Kidney epithelial cell (primary cell): ENCODE results near the gene MRPL43. TPM values are rescaled to one million over a fixed set of nuclear protein-coding genes. Genes with fewer than 3 reads are reported as not detected.

Source experiments
- DNase-seq: peaks from one replicate; pipeline ENCODE4 v3.0.0-alpha.2; 2010; ENCODE audit warnings: low read depth
- H3K27me3 ChIP-seq: 2 replicates; pipeline ENCODE4 v1.6.0; 2011; ENCODE audit warnings: low read length; ENCODE audit not compliant: control insufficient read depth, insufficient read depth
- H3K36me3 ChIP-seq: 2 replicates; pipeline ENCODE4 v1.5.1; 2011; ENCODE audit warnings: low read length; ENCODE audit not compliant: control insufficient read depth, insufficient read depth
- H3K4me3 ChIP-seq: 2 replicates; pipeline ENCODE4 v1.5.1; 2011; ENCODE audit warnings: low read depth, mild to moderate bottlenecking, control low read depth, low read length
- total RNA-seq: library from RNA; depleted of rRNA; stranded (reverse); fragments of >200 nt; gene quantifications from 2 replicates; pipeline ENCODE4 v1.2.3, GENCODE V29; 2015
- TF ChIP-seq, protein P1 (sequence below): IDR thresholded peaks from 2 replicates; pipeline ENCODE4 v1.5.1; 2011; ENCODE audit warnings: mild to moderate bottlenecking, moderate library complexity, low read length, control low read depth, inconsistent platforms; ENCODE audit not compliant: insufficient read depth, poor library complexity, severe bottlenecking

MRPL43 gene
- total RNA-seq, 1 donor from 2014 or later = 92.3 TPM

DNA sequence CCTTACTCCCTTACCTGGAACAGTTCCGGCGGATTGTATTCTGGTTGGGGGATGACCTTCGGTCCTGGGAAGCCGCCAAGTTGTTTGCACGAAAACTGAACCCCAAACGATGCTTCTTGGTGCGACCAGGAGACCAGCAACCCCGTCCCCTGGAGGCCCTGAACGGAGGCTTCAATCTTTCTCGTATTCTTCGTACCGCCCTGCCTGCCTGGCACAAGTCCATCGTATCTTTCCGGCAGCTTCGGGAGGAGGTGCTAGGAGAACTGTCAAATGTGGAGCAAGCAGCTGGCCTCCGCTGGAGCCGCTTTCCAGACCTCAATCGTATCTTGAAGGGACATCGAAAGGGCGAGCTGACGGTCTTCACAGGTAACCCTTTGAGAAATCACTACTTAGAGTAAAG lies 1.8 kb upstream of the MRPL43 start:
- Histone ChIP-seq H3K4me3 (no peak overlapping the region), H3K27me3 (no peaks in the 10 kb centered on the region), H3K36me3 (peaks cover 2% of the 10 kb centered on the region)
- TF ChIP-seq, protein P1, sequence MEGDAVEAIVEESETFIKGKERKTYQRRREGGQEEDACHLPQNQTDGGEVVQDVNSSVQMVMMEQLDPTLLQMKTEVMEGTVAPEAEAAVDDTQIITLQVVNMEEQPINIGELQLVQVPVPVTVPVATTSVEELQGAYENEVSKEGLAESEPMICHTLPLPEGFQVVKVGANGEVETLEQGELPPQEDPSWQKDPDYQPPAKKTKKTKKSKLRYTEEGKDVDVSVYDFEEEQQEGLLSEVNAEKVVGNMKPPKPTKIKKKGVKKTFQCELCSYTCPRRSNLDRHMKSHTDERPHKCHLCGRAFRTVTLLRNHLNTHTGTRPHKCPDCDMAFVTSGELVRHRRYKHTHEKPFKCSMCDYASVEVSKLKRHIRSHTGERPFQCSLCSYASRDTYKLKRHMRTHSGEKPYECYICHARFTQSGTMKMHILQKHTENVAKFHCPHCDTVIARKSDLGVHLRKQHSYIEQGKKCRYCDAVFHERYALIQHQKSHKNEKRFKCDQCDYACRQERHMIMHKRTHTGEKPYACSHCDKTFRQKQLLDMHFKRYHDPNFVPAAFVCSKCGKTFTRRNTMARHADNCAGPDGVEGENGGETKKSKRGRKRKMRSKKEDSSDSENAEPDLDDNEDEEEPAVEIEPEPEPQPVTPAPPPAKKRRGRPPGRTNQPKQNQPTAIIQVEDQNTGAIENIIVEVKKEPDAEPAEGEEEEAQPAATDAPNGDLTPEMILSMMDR = no peak
- DNase-seq = no peak

DNA sequence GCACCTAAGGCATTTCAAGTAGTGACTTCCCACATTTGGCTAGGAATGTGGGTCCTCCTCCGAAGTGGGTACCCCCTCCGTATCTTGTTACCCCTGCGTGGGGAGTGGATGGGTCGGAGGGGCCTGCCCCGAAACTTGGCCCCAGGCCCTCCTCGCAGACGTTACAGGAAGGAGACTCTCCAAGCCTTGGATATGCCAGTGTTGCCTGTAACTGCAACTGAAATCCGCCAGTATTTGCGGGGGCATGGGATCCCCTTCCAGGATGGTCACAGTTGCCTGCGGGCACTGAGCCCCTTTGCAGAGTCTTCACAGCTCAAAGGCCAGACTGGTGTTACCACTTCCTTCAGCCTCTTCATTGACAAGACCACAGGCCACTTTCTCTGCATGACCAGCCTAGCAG lies 869 bp upstream of the MRPL43 start:
- Histone ChIP-seq H3K27me3 (no peaks in the 10 kb centered on the region), H3K36me3 (peaks cover 2% of the 10 kb centered on the region), H3K4me3 (peak overlapping the region; percentile 96)
- DNase-seq = no peak
- TF ChIP-seq, protein P1 = no peak

DNA sequence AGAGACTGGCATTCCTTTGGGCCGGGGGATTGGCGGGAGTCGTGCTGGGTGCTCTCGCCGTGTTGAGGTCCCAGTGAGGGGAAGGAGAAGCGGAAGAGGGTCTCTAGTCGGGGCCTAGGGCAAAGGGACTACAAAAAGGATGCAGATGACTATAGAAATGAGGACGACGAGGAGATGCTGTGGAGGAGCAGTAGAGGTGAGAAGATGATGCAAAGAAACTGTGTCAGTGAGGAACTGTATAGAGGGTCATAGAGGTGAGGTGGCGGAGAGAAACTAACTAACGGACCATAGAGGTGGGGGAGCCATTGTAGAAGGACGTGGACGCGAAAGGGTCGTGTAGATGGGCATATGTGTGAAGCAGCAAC lies 370 bp upstream of the MRPL43 start:
- no peaks in the 10 kb centered on the region for H3K27me3 ChIP-seq
- TF ChIP-seq, protein P1 = no peak
- H3K36me3 ChIP-seq = peaks cover 2% of the 10 kb centered on the region
- peak overlapping the region; percentile 96 for H3K4me3 ChIP-seq
- no peak for DNase-seq

DNA sequence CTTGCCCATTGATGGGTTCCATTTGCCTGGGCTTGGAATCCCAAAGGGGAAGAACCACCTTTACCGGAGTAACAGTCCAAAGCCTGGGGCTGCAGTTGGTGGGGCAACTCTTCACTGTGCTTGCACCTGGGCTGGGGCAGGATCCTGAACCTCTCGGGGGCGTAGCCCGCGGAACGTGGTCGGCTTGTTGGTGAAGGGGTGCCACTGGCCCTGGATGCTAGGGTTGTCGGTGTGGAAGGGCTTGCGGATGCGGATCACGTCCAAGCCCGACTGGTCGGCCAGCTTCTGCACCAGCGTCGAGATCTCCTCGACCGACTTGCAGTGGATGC lies 710 bp downstream of the MRPL43 start:
- peaks cover 2% of the 10 kb centered on the region for H3K36me3 ChIP-seq
- TF ChIP-seq, protein P1 = no peak
- H3K4me3 ChIP-seq = peak overlapping the region; percentile 96
- H3K27me3 ChIP-seq = no peaks in the 10 kb centered on the region
- no peak for DNase-seq

DNA sequence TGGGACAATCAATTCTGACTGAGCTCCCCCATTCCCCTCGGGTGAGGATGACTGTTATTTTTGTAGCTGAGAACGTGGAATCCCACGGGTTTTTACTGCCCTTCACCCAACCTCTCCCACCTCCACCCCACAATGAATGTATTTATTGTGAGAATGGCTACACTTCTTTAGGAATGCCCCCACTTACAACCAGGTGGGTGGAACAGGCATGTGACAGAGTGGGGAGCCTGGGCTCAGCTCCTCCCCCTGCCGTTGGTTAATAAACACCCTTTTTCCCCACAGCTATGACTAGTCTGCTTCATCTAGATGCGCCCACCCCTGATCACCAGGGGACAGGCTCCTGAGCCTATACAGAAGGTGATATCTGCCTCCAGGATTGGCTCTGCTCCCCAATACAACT lies 2.0 kb downstream of the MRPL43 start:
- DNase-seq = no peak
- peaks cover 2% of the 10 kb centered on the region for H3K36me3 ChIP-seq
- no peak overlapping the region for H3K4me3 ChIP-seq
- TF ChIP-seq, protein P1 = no peak
- H3K27me3 ChIP-seq = no peaks in the 10 kb centered on the region

DNA sequence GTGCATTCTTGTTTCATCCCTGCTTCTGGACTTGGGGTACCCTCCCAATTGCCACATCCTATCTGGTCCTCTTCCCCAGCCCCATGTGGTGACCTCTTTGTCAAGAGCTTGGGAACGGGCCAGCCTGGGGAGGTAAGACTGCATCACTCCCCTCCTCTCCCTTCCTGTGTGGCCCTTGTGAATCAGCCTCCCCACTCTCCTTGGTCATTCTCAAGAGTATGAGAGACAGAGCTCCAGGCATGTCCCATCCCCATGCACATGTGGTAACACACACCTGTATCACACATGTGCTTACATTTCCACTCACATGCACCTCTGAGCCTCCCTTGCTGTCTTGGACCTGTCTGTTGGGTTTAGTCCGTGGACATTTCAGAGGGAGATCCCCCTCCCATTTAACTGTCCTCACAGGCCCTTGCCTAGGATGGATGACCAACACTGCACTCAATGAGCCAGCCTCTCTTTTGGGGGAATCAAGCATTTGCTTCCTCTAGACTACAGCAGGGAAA lies 2.6 kb downstream of the MRPL43 start:
- peaks cover 1% of the 10 kb centered on the region for H3K36me3 ChIP-seq
- no peak overlapping the region for H3K4me3 ChIP-seq
- no peak for DNase-seq
- TF ChIP-seq, protein P1 = no peak
- no peaks in the 10 kb centered on the region for H3K27me3 ChIP-seq
